ENCODE measurements around the gene IDNK.
"Not testable (repeated sequence)": the region's sequence is repeated elsewhere in the genome, so short reads cannot be mapped to it uniquely, and the experiment has no call there.

DNA sequence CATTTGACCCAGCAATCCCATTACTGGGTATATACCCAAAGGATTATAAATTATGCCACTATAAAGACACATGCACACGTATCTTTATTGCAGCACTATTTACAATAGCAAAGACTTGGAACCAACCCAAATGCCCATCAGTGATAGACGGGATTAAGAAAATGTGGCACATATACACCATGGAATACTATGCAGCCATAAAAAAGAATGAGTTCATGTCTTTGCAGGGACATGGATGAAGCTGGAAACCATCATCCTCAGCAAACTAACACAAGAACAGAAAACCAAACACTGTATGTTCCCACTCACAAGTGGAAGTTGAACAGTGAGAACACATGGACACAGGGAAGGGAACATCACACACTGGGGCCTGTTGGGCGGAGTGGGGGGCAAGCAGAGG, 9.6 kb upstream of the IDNK start:
- TF ChIP-seq, protein P1, sequence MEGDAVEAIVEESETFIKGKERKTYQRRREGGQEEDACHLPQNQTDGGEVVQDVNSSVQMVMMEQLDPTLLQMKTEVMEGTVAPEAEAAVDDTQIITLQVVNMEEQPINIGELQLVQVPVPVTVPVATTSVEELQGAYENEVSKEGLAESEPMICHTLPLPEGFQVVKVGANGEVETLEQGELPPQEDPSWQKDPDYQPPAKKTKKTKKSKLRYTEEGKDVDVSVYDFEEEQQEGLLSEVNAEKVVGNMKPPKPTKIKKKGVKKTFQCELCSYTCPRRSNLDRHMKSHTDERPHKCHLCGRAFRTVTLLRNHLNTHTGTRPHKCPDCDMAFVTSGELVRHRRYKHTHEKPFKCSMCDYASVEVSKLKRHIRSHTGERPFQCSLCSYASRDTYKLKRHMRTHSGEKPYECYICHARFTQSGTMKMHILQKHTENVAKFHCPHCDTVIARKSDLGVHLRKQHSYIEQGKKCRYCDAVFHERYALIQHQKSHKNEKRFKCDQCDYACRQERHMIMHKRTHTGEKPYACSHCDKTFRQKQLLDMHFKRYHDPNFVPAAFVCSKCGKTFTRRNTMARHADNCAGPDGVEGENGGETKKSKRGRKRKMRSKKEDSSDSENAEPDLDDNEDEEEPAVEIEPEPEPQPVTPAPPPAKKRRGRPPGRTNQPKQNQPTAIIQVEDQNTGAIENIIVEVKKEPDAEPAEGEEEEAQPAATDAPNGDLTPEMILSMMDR (IDR thresholded peaks at IDR 0.05; ENCODE audit: low read length) = not testable (repeated sequence)
- TF ChIP-seq EZH2phosphoT487 (IDR thresholded peaks at IDR 0.05; ENCODE audit: low read length); EZH2 (optimal IDR thresholded peaks at IDR 0.05; ENCODE audit: low read depth, low read length): not testable (repeated sequence)
